Peyer's patch (tissue), 4 donors: ENCODE measurements around the gene AKAP12.

ENCODE experiments used
- POLR2A ChIP-seq, 2 donors: fragments of 450-650 bp; IDR thresholded peaks; one replicate each; pipeline ENCODE4 v1.5.1; 2017; ENCODE audit warnings: antibody characterized with exemption in 2 of 2, mild to moderate bottlenecking in 2 of 2, moderate library complexity in 2 of 2
- TF ChIP-seq, protein P1 (sequence below), 6 experiments: fragments of 450-650 bp in 4 of 6; fragments of 200-600 bp in 2 of 6; sonication (generic) in 1 of 6; IDR thresholded peaks; one replicate each; pipeline ENCODE4 v1.5.1; 2017 to 2019; ENCODE audit warnings: antibody characterized with exemption in 6 of 6, mild to moderate bottlenecking in 3 of 6, moderate library complexity in 1 of 6

DNA sequence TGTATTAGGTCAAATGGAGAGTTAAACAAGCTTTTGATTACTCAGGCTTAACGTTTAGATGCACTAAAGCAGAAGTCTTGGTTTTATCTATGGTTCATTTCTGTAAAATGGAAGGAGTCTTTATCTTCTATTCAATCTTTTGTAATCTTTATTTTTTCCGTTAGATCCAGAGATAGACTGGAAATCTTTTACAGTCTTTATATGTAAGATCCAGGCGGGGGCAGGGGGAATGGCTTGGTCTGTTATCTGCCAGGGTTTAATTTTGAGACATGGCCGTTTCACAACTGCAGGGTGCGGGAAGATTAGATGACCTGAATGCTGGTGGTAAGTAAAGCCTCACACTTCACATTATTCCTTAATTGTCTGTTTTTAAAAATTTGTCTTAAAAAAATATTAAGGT, 3.7 kb downstream of the AKAP12 start:
- no peak for TF ChIP-seq POLR2A (IDR thresholded peaks at IDR 0.05)
- TF ChIP-seq, protein P1, sequence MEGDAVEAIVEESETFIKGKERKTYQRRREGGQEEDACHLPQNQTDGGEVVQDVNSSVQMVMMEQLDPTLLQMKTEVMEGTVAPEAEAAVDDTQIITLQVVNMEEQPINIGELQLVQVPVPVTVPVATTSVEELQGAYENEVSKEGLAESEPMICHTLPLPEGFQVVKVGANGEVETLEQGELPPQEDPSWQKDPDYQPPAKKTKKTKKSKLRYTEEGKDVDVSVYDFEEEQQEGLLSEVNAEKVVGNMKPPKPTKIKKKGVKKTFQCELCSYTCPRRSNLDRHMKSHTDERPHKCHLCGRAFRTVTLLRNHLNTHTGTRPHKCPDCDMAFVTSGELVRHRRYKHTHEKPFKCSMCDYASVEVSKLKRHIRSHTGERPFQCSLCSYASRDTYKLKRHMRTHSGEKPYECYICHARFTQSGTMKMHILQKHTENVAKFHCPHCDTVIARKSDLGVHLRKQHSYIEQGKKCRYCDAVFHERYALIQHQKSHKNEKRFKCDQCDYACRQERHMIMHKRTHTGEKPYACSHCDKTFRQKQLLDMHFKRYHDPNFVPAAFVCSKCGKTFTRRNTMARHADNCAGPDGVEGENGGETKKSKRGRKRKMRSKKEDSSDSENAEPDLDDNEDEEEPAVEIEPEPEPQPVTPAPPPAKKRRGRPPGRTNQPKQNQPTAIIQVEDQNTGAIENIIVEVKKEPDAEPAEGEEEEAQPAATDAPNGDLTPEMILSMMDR (IDR thresholded peaks at IDR 0.05) = no peak
